ENCODE measurements around the gene CHMP2B. TPM values are rescaled to one million over a fixed set of nuclear protein-coding genes. Genes with fewer than 3 reads are reported as not detected.

CHMP2B gene
- total RNA-seq, 1 donor: 51.4 TPM

DNA sequence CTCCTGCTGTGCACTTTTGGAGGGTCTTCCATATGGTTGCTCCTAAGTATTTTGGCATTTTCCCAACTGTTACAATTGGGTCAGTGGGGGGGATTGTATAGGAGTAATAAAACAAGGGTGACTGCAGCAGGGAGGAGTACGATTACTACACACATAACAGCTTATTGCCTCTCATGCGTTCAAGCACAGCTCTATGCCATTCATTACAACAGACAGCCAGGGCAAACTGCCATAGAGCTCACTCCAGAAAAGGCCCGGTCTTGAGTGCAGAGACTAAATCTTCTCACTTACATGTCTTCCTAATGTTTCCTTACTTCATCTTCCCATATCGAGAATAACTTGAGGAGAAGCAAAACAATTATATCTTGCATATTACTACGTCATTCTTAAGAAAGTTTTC, 1.4 kb upstream of the CHMP2B start:
- H3K4me3 ChIP-seq (ENCODE audit: low read depth, low read length): no peak overlapping the region
- no peak for DNase-seq (ENCODE audit: low read depth)
- TF ChIP-seq, protein P1, sequence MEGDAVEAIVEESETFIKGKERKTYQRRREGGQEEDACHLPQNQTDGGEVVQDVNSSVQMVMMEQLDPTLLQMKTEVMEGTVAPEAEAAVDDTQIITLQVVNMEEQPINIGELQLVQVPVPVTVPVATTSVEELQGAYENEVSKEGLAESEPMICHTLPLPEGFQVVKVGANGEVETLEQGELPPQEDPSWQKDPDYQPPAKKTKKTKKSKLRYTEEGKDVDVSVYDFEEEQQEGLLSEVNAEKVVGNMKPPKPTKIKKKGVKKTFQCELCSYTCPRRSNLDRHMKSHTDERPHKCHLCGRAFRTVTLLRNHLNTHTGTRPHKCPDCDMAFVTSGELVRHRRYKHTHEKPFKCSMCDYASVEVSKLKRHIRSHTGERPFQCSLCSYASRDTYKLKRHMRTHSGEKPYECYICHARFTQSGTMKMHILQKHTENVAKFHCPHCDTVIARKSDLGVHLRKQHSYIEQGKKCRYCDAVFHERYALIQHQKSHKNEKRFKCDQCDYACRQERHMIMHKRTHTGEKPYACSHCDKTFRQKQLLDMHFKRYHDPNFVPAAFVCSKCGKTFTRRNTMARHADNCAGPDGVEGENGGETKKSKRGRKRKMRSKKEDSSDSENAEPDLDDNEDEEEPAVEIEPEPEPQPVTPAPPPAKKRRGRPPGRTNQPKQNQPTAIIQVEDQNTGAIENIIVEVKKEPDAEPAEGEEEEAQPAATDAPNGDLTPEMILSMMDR (IDR thresholded peaks at IDR 0.05; ENCODE audit: insufficient read depth, low read depth, low read length): no peak

DNA sequence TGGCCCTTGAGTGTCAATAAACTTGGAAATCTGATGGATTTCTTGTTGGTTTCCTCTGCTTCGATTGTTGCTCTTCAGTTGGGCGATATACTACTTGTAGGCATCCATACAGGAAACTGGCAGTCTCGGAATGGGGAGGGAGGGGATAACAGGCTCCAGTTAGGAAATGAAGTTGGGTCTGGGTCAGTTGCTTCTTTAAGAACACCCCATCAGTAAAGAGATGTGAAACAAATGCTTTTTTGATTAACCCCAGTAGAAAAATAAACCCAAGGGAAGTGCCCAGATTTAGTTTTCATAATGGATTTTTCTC, 681 bp downstream of the CHMP2B start:
- H3K4me3 ChIP-seq (ENCODE audit: low read depth, low read length): peak overlapping the region; percentile 98
- DNase-seq (ENCODE audit: low read depth): peak; percentile 15
- TF ChIP-seq, protein P1 (IDR thresholded peaks at IDR 0.05; ENCODE audit: insufficient read depth, low read depth, low read length): no peak

DNA sequence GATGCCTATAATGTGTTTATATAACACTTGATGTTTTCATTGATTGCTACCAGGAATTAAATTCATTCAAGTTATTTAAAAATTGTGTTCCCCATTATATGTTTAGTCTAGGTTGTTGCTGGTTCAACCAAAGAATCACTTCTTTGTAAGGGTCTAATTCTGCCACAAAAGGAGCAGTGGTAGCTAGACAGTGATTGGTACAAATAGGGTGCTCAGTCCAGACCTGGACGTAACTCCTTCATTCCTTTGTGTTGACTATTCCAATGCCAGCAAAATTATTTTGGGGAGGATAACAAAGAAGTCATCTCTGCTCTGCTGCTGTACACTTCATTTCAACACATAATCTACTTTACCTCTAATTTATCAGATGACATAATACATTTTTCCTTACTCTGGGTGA, 1.2 kb downstream of the CHMP2B start:
- DNase-seq (ENCODE audit: low read depth): no peak
- TF ChIP-seq, protein P1 (IDR thresholded peaks at IDR 0.05; ENCODE audit: insufficient read depth, low read depth, low read length): no peak

DNA sequence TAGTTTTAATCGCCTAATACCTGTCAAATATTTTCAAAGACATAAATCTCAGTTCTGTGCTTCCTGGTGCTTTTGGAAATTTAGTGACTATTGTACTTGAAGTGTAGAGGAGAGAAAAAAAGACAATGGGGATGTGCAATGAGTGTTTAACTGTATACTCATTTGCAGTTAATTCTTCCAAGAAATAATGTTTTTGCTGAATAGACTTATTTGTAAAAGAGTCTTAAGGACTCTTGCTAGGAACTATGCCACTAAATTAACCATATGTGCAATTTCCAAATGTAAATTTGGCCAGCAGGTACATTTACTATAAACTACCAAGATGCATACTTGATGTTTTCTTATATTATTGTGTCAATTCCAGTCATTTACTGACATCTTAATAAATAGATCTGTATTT, 2.0 kb downstream of the CHMP2B start:
- DNase-seq (ENCODE audit: low read depth): no peak
- H3K4me3 ChIP-seq (ENCODE audit: low read depth, low read length): no peak overlapping the region
- TF ChIP-seq, protein P1 (IDR thresholded peaks at IDR 0.05; ENCODE audit: insufficient read depth, low read depth, low read length): no peak

More for the DNA sequence above, 1.2 kb downstream of the CHMP2B start:
- peak overlapping the region; percentile 98 for H3K4me3 ChIP-seq (ENCODE audit: low read depth, low read length)

DNA sequence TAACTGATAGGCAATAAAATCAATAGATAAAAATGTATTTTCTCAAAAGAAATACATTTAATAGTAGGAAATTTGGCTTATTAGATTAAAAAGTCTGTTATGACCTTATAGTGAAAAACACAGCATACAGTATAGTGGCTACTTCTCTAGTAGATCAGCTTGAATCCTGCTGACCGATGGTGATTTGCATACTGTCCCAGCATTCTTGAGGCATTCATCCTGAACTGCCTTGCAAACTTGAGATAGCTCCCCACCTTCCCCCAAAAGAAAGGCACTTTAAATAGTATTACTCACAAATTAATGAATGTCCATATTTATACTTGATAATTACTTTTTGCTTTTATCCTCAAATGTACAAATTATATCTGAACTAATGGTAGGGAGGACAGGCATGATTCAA, 6.7 kb downstream of the CHMP2B start:
- TF ChIP-seq, protein P1 (IDR thresholded peaks at IDR 0.05; ENCODE audit: insufficient read depth, low read depth, low read length): no peak

DNA sequence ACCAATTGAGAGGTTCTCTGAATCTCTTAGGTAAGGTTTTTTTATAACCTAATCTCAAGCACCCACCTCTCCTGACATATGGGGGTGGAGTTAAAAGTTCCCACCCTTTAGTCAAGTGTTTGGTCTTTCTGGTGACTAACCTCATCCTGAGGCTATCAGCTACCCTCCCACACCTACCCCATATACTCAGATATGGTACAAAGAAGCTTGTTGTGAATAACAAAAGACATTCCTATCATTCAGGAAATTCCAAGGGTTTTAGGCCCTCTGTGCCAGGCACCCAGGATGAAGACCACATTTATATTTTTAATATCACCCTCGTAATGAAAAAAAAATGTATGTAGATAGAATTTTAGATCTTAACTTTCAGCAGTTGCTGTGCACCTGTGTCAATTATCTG, 9.0 kb downstream of the CHMP2B start:
- DNase-seq (ENCODE audit: low read depth): no peak
- H3K4me3 ChIP-seq (ENCODE audit: low read depth, low read length): no peak overlapping the region
- TF ChIP-seq, protein P1 (IDR thresholded peaks at IDR 0.05; ENCODE audit: insufficient read depth, low read depth, low read length): no peak

More for the DNA sequence above, 6.7 kb downstream of the CHMP2B start:
- no peak overlapping the region for H3K4me3 ChIP-seq (ENCODE audit: low read depth, low read length)
- DNase-seq (ENCODE audit: low read depth): no peak

DNA sequence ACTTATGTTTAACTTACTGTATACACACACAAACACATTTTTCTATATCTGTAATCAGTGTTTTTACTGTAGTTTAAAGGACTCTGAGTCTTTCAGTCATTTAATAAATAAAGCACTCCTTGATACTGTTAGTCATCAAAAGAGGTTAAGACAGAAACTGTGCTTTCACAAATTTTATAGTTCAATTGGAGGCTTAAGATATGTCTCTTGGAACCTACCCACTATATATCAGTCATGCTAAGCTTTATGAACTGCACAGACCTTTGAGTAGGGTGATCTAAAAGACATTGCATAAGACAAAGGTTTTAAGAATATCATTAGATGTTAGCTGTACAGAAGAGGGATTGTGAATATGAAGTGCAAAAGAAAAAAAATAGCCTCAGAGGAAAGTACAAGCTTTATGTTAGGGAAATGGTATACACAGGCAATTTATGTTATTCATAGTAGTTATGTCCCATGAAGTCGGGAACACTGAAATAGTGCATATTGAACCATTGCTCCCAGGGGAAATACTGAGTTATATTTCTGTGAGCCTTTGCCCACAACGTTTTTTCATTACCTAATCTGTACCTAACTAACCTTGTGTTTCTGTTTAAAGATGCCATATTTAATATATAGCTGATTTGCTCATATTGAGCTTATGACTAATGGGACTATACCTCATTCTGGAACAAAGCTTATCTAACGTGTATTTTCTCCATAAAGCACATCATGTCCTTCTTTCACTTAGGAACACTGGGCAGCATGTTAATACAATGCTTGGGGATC, 19.7 kb downstream of the CHMP2B start:
- DNase-seq (ENCODE audit: low read depth): peak; percentile 11
- TF ChIP-seq, protein P1 (IDR thresholded peaks at IDR 0.05; ENCODE audit: insufficient read depth, low read depth, low read length): no peak
- H3K4me3 ChIP-seq (ENCODE audit: low read depth, low read length): no peak overlapping the region

Measured in fibroblast of villous mesenchyme (primary cell).